ENCODE measurements around the gene QDPR.

The QDPR gene

GRCh38 chr4:17491196-17491595, 20.7 kb downstream of the QDPR start:
- CTCF ChIA-PET: interaction anchor here (0.9 kb wide), 1 partner anchor 19 kb away, joined by 3 read pairs; no protein-coding TSS in a partner anchor
- Mint-ChIP-seq H3K9me3 (no peaks in the 10 kb centered on the region), H3K27ac (no peak overlapping the region), H3K36me3 (peaks cover 30% of the 10 kb centered on the region), H3K27me3 (no peaks in the 10 kb centered on the region), H3K4me3 (no peak overlapping the region), H3K4me1 (peaks cover 5% of the 10 kb centered on the region)
- DNase-seq: no peak

- DNase-seq: no peak
- Mint-ChIP-seq H3K9me3 (no peaks in the 10 kb centered on the region), H3K27me3 (no peaks in the 10 kb centered on the region), H3K36me3 (peaks cover 29% of the 10 kb centered on the region), H3K4me1 (peaks cover 5% of the 10 kb centered on the region), H3K27ac (no peak overlapping the region), H3K4me3 (no peak overlapping the region)
- CTCF ChIA-PET: interaction anchor here (0.9 kb wide), 1 partner anchor 18 kb away, joined by 3 read pairs; no protein-coding TSS in a partner anchor
Measured at GRCh38 chr4:17490575-17491059, 21.3 kb downstream of the QDPR start.

GRCh38 chr4:17489721-17490120, 22.2 kb downstream of the QDPR start:
- Mint-ChIP-seq H3K27ac (no peak overlapping the region), H3K9me3 (no peaks in the 10 kb centered on the region), H3K27me3 (no peaks in the 10 kb centered on the region), H3K4me3 (no peak overlapping the region), H3K36me3 (peaks cover 30% of the 10 kb centered on the region), H3K4me1 (peaks cover 5% of the 10 kb centered on the region)
- no peak for DNase-seq
- CTCF ChIA-PET: no interaction called here

GRCh38 chr4:17489123-17489522, 22.8 kb downstream of the QDPR start:
- Mint-ChIP-seq H3K27me3 (no peaks in the 10 kb centered on the region), H3K9me3 (no peaks in the 10 kb centered on the region), H3K27ac (peak overlapping the region; percentile 74), H3K4me3 (no peak overlapping the region), H3K36me3 (peaks cover 32% of the 10 kb centered on the region), H3K4me1 (peaks cover under 1% of the 10 kb centered on the region)
- DNase-seq: no peak
- CTCF ChIA-PET: no interaction called here

- CTCF ChIA-PET: no interaction called here
- peaks cover 20% of the 10 kb centered on the region for H3K36me3 Mint-ChIP-seq
- H3K4me3 Mint-ChIP-seq: no peak overlapping the region
- no peaks in the 10 kb centered on the region for H3K9me3 Mint-ChIP-seq
- no peak for DNase-seq
- H3K27me3 Mint-ChIP-seq: no peaks in the 10 kb centered on the region
- no peak overlapping the region for H3K27ac Mint-ChIP-seq
- no peaks in the 10 kb centered on the region for H3K4me1 Mint-ChIP-seq
Measured at GRCh38 chr4:17482716-17483115, 29.2 kb downstream of the QDPR start.

- Mint-ChIP-seq H3K4me1 (no peaks in the 10 kb centered on the region), H3K27ac (no peak overlapping the region), H3K36me3 (peaks cover 10% of the 10 kb centered on the region), H3K9me3 (no peaks in the 10 kb centered on the region), H3K27me3 (no peaks in the 10 kb centered on the region), H3K4me3 (no peak overlapping the region)
- CTCF ChIA-PET: interaction anchor here (0.8 to 1.0 kb wide), 2 partner anchors 9 to 23 kb away, joined by 3 read pairs; no protein-coding TSS in a partner anchor
- DNase-seq: no peak
Measured at GRCh38 chr4:17480955-17481354, 30.9 kb downstream of the QDPR start.

DNA sequence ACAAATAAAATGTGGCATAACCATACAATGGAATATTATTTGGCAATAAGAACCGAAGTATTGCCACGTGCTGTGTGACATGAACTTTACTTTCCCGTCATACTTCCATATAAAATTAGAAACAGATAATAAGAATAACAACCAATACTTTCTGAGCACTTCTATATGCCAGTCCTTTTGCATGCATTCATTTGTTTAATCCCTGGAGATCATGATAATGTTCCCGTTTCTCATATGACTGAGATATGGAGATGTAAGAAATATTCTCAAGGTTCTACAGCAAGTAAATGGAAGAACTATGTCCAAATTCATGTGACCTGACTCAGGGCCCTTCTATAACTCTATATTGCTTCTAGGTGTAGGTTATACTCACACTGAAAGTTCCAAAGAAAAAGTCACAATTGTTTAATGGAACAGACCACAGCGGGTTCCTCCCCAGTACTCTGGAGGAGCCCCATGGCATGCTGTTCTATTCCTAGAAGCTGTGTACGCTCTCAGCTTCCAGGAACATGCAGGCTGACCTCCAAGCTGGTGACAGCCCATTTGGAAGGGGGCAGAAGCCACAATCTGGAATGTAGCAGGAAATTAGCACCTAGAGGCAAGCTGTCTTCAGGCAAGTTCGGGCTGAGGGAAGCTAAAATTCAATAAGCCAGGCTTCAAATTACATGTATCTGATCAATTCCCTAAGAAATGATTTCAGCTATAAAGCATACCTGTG, 31.5 kb downstream of the QDPR start:
- no peak overlapping the region for H3K4me3 Mint-ChIP-seq
- CTCF ChIA-PET: interaction anchor here (0.8 to 1.0 kb wide), 2 partner anchors 8 to 23 kb away, joined by 3 read pairs; no protein-coding TSS in a partner anchor
- no peaks in the 10 kb centered on the region for H3K4me1 Mint-ChIP-seq

GRCh38 chr4:17477774-17478472, 34.0 kb downstream of the QDPR start:
- no peaks in the 10 kb centered on the region for H3K36me3 Mint-ChIP-seq
- no peaks in the 10 kb centered on the region for H3K9me3 Mint-ChIP-seq
- H3K4me1 Mint-ChIP-seq: no peaks in the 10 kb centered on the region
- CTCF ChIA-PET: no interaction called here
- H3K27ac Mint-ChIP-seq: no peak overlapping the region
- H3K27me3 Mint-ChIP-seq: no peaks in the 10 kb centered on the region
- no peak overlapping the region for H3K4me3 Mint-ChIP-seq
- DNase-seq: no peak

More for the DNA sequence above, 31.5 kb downstream of the QDPR start:
- H3K27me3 Mint-ChIP-seq: no peaks in the 10 kb centered on the region
- H3K36me3 Mint-ChIP-seq: peaks cover 8% of the 10 kb centered on the region
- DNase-seq: no peak
- H3K9me3 Mint-ChIP-seq: no peaks in the 10 kb centered on the region
- no peak overlapping the region for H3K27ac Mint-ChIP-seq

DNA sequence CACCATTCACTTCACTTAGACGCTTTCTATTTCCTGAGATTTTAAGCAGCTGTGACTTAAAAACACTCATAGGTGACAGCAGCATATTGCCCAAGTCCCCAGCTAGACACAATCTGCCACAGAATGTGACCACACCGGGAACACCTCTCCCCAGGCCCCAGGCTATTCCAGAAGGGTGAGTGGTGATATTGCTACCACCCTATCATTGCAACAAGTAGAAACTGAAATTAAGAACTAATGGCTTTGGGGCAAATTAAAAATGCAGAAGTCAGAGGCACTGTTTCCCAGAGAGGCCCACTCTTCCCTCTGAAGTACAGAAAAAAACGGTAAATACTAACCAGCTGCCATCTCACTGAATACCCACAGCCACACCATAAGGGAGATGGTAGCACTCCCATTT, 35.0 kb downstream of the QDPR start:
- H3K4me1 Mint-ChIP-seq: no peaks in the 10 kb centered on the region
- no peaks in the 10 kb centered on the region for H3K9me3 Mint-ChIP-seq
- no peaks in the 10 kb centered on the region for H3K36me3 Mint-ChIP-seq
- CTCF ChIA-PET: no interaction called here
- H3K4me3 Mint-ChIP-seq: no peak overlapping the region
- no peak for DNase-seq
- no peaks in the 10 kb centered on the region for H3K27me3 Mint-ChIP-seq
- H3K27ac Mint-ChIP-seq: no peak overlapping the region

DNA sequence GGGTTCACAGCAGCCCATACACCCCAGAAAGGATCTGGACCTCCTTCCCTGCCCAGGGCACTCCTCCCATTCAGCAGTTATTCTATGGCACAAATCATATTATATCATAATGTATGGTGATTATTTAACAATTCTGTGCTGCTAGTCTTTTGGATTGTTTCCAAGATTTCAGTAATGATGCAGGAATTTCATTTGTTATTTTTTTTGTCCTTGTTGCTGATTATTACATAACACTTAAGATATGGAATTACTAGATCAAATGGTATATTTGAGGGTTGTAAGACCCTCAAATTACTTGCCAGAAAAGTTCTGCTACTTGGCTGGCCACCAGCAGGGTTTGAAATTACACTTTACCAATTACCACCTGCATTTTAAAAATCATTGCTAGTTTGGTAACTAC, 36.4 kb downstream of the QDPR start:
- Mint-ChIP-seq H3K27ac (no peak overlapping the region), H3K4me3 (no peak overlapping the region), H3K36me3 (no peaks in the 10 kb centered on the region), H3K9me3 (no peaks in the 10 kb centered on the region), H3K27me3 (no peaks in the 10 kb centered on the region), H3K4me1 (no peaks in the 10 kb centered on the region)
- DNase-seq: no peak
- CTCF ChIA-PET: no interaction called here

DNA sequence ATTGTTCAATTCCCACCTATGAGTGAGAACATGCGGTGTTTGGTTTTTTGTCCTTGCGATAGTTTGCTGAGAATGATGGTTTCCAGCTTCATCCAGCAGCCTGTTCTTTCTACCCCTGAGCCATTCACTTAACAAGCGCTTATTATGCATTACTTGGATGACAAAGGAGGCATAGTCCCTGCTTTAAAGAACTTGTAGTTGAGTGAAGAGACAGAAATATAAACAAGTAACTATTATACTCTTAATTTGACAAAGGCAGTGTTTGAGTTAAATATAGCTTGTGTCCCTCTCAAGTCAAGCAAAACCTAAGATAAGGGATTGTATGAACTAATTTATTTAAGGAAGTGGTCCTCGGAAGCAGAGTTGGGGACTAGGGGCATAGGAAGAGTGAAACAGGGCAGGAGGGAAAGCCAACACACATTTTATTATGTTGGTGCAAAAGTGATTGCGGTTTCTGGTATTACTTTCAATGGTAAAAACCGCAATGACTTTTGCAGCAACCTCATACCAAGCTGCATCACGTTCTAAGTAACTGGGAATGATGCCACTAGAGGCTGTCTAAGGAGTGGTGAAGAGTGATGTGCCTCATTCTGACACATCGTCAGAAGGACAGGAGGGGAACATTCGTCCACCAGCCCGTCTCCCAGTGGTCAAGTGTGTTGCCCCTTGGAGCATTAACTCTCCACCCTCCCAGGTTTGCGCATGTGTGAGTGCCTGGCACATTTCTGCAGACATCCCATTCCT, 41.8 kb downstream of the QDPR start:
- H3K9me3 Mint-ChIP-seq: no peaks in the 10 kb centered on the region
- H3K4me3 Mint-ChIP-seq: no peak overlapping the region
- H3K36me3 Mint-ChIP-seq: no peaks in the 10 kb centered on the region
- CTCF ChIA-PET: interaction anchor here (1.1 to 1.2 kb wide), 4 partner anchors 12 to 676 kb away, joined by 3 to 4 read pairs (median 3); no protein-coding TSS in a partner anchor
- DNase-seq: no peak
- H3K4me1 Mint-ChIP-seq: no peaks in the 10 kb centered on the region
- H3K27me3 Mint-ChIP-seq: no peaks in the 10 kb centered on the region
- H3K27ac Mint-ChIP-seq: no peak overlapping the region

- CTCF ChIA-PET: interaction anchor here (1.0 to 1.3 kb wide), 4 partner anchors 11 to 552 kb away, joined by 3 to 4 read pairs (median 3); no protein-coding TSS in a partner anchor
- no peak for DNase-seq
- Mint-ChIP-seq H3K36me3 (no peaks in the 10 kb centered on the region), H3K9me3 (no peaks in the 10 kb centered on the region), H3K27ac (no peak overlapping the region), H3K4me1 (no peaks in the 10 kb centered on the region), H3K4me3 (no peak overlapping the region), H3K27me3 (no peaks in the 10 kb centered on the region)
Measured at GRCh38 chr4:17468619-17469221, 43.2 kb downstream of the QDPR start.

- no peak overlapping the region for H3K27ac Mint-ChIP-seq
- H3K4me3 Mint-ChIP-seq: no peak overlapping the region
- CTCF ChIA-PET: interaction anchor here (0.6 to 1.3 kb wide), 3 partner anchors 93 to 547 kb away, joined by 3 to 4 read pairs (median 3); no protein-coding TSS in a partner anchor
- H3K9me3 Mint-ChIP-seq: no peaks in the 10 kb centered on the region
- no peaks in the 10 kb centered on the region for H3K36me3 Mint-ChIP-seq
- no peaks in the 10 kb centered on the region for H3K4me1 Mint-ChIP-seq
- DNase-seq: no peak
- H3K27me3 Mint-ChIP-seq: no peaks in the 10 kb centered on the region
Measured at GRCh38 chr4:17463606-17464005, 48.3 kb downstream of the QDPR start.
